Retinal pigment epithelial cell (primary cell): ENCODE results near the gene THSD7B.

Source experiments
- DNase-seq: peaks from one replicate; pipeline ENCODE4 v3.0.0-alpha.2; 2010; ENCODE audit warnings: low read depth
- H3K4me3 ChIP-seq: 2 replicates; pipeline ENCODE4 v1.5.1; 2011; ENCODE audit warnings: mild to moderate bottlenecking, low read length, control low read depth, moderate library complexity
- CTCF ChIP-seq: conservative IDR thresholded peaks from 2 replicates; pipeline ENCODE4 v1.5.1; 2011; ENCODE audit warnings: low read depth, low read length, control low read depth, inconsistent platforms

Gene THSD7B

GRCh38 chr2:137507237-137507636, 741.9 kb downstream of the THSD7B start:
- TF ChIP-seq CTCF: no peak
- H3K4me3 ChIP-seq: no peak overlapping the region
- peak; percentile 84 for DNase-seq

GRCh38 chr2:137508739-137509384, 743.5 kb downstream of the THSD7B start:
- H3K4me3 ChIP-seq: no peak overlapping the region
- TF ChIP-seq CTCF: peak; percentile 6
- peak; percentile 66 for DNase-seq

- DNase-seq: no peak
- no peak for TF ChIP-seq CTCF
Measured at GRCh38 chr2:137511526-137511925, 746.2 kb downstream of the THSD7B start.

GRCh38 chr2:137521653-137522619, 756.6 kb downstream of the THSD7B start:
- DNase-seq: no peak
- TF ChIP-seq CTCF: no peak
- H3K4me3 ChIP-seq: no peak overlapping the region

More at GRCh38 chr2:137511526-137511925, 746.2 kb downstream of the THSD7B start:
- H3K4me3 ChIP-seq: no peak overlapping the region

- no peak overlapping the region for H3K4me3 ChIP-seq
- DNase-seq: no peak
- no peak for TF ChIP-seq CTCF
Measured at GRCh38 chr2:137522620-137523011, 757.3 kb downstream of the THSD7B start.

- TF ChIP-seq CTCF: no peak
- H3K4me3 ChIP-seq: no peak overlapping the region
- DNase-seq: no peak
Measured at GRCh38 chr2:137523931-137524330, 758.6 kb downstream of the THSD7B start.
